GM13976 (cell line): ENCODE measurements around the gene CCDC142.
"Not testable (repeated sequence)": the region's sequence is repeated elsewhere in the genome, so short reads cannot be mapped to it uniquely, and the experiment has no call there.

ENCODE experiments used
- DNase-seq: peaks from one replicate; pipeline ENCODE4 v3.0.0; 2012; ENCODE audit warnings: low spot score
- in situ Hi-C: fragments of 300-500 bp; cut with MboI; formaldehyde crosslinking; loops from one replicate; pipeline ENCODE4 v1.12.0; 2022; ENCODE audit warnings: low sequenced_read_pairs, mixed read lengths, inconsistent platforms; ENCODE audit not compliant: unreplicated experiment
- TF ChIP-seq, protein P1 (sequence below): IDR thresholded peaks from 2 replicates; pipeline ENCODE4 v1.5.1; 2012; ENCODE audit warnings: borderline replicate concordance, mild to moderate bottlenecking; ENCODE audit not compliant: insufficient read depth; ENCODE audit errors: extremely low read depth, missing control alignments, control extremely low read depth

The CCDC142 gene

DNA sequence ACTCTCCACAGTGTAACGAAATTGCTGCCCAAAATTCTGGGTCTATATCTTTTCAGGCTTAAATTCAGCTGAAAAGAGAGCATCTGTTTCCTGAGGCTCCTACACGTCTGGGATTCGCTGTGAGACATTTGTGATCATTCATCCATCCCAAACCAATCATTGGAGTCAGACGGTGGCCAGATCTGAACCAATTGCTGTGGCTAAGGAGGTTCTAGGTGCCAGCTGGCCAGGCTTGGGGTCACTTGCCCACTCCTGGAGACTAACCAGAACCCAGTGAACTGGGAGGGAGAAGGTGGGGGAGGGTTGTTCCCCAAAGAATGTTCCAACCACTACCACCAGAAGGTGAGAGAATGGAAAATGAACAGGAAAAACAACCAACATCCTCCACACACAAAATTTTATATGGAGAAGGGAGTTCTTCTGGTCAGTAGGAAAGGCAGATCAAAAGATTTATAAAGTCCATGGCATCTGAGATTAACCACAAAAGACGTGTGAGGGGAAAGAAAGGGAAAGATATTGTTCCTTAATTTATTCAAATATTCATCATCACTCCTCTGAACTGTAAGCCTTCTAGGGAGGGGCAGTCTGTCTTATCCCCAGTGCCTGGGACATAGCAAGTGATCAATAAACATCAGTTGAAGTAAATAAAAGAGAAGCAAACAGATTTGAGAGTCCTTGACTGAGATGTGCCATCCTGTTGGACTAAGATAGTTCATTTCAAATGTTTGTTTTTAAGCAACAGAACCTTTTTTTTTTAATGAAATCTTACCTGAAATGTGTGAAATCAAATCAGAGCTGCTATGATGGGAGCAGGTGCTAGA is 38.1 kb downstream of the CCDC142 start:
- TF ChIP-seq, protein P1, sequence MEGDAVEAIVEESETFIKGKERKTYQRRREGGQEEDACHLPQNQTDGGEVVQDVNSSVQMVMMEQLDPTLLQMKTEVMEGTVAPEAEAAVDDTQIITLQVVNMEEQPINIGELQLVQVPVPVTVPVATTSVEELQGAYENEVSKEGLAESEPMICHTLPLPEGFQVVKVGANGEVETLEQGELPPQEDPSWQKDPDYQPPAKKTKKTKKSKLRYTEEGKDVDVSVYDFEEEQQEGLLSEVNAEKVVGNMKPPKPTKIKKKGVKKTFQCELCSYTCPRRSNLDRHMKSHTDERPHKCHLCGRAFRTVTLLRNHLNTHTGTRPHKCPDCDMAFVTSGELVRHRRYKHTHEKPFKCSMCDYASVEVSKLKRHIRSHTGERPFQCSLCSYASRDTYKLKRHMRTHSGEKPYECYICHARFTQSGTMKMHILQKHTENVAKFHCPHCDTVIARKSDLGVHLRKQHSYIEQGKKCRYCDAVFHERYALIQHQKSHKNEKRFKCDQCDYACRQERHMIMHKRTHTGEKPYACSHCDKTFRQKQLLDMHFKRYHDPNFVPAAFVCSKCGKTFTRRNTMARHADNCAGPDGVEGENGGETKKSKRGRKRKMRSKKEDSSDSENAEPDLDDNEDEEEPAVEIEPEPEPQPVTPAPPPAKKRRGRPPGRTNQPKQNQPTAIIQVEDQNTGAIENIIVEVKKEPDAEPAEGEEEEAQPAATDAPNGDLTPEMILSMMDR: no peak
- no peak for DNase-seq

DNA sequence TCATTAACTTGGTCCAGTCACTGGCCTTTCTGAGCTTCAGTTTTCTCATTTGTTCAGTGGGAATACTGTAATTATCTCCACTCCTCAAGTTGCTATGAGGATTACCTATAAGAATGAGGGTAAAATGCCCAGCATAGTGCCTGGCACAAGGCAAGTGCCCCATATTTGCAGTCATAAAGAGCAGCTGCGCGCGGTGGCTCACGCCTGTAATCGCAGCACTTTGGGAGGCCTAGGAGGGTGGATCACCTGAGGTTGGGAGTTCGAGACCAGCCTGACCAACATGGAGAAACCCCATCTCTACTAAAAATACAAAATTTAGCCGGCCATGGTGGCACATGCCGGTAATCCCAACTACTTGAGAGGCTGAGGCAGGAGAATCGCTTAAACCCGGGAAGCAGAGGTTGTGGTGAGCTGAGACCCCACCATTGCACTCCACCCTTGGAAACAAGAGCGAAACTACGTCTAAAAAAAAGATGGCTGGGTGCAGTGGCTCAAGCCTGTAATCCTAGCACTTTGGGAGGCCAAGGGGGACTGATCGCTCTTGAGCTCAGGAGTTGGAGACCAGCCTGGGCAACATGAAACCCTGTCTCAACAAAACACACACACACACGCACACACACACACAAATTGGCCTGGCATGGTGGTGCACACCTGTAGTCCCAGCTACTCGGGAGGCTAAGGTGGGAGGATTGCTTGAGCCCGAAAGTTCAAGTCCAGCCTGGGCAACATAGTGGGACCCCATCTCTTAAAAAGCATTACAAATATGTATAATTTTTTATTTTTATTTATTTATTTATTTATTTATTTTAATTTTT is 40.1 kb downstream of the CCDC142 start:
- in situ Hi-C loops, DNase-seq: not testable (repeated sequence)

More for the DNA sequence above, 38.1 kb downstream of the CCDC142 start:
- in situ Hi-C loops: no loop called here

DNA sequence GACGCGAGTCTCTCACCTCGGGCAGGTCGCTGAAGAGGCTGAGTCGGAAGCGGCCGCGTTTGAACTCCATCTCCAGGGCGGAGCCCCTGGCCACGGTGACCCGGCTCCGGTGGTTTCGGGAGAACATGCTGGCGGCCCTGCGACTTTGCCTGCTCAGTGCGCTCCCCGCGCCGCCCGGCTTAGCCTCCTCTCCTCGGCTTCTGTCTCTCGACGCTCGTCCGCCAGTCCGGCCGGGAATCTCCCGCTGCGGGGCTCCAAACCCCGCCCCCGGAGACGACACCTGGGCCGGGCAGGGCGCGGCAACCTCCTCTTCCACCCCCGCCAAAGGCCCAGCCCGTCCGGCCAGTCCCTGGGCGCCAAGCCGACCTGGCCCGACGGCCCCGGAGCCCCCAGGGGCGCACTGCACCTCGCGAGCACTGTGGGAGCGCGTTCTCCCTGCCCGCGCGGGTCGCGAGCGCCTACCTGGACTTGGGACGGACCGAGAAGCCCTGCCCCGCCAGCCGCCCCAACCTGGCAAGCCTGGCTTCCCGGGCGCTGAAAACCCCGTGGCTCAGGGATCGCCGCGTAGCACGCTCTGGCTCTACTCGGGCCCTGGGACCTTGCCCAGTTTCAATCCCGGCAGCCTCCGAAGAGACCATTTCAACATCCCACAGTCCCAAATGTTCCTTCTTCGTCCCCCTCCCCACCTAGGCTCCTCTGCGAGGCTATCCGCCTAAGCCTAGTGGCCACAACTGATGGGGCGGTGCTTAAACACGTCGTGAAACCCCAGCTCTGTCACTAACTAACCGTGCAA is 40.9 kb downstream of the CCDC142 start, which contains the start of gene RTKN:
TSS of gene RTKN (minus strand) at position 248 of the 793 bp plus-strand sequence. CDS start at position 127, 121 bp downstream.
- in situ Hi-C loops: no loop called here
- DNase-seq: peak; percentile 68
- TF ChIP-seq, protein P1: no peak

DNA sequence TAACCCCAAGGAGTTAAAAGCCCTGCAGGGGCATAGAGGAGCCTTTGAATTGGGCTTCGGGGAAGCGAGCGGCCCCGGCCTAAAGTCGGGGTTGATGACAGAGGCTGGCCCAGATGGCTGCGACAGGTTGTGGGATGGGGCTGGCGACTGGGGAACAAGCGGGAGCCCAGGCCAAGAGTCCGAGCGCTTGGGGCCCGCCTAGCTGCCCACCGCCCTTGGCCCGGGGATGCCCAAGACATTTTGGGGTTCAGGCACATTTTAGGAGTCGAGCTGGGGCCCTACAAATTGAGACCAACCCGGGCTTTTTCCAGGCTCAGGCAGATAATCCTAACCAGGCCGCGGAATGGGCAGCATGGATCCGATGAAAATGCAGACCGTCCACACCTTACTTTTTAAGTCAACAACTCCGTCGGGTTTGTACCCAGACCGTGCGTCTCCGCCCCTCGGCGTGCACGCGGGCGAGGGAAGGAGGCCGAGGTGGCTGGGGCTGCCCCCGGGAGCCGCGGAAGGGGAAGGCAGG is 41.6 kb downstream of the CCDC142 start:
- TF ChIP-seq, protein P1: no peak
- DNase-seq: no peak
- in situ Hi-C loops: no loop called here

DNA sequence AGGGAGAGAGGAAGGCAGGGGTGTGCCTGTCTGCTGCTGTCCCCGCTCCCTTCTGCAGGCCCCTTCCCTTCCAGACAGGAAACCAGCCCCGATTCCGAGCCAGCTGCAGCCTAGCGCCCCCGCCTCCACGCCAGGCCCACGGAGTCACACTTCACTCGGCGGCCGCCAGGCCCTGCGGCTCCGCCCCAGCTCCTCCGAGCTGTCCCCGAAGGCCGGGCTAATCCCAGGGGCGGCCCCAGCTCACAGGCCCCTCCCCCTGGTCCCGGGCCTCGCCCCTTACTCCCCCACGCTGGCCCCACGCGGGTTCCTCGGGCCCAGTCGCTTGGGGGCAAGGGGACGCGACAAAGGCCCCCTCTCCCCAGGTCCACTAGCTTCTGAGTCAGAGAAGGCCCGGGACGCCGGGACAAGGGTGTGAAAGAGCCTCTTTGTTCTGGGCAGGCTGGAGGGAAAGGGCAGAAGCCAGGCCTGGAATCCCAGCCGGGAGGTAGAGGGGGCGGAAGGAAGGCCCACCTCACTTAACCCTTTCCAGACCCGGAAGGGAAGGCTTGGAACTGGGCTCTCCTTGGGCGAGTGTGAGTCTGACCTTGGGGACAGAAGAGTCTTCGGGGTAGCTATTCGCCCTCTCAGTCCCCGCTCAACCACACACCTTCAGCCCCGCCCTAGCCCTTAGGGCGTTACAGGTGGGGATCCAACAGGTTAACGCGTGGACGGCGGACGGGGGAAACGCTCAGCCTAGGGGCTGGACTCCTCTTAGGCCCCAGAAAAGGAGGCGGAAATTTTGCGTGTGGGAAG is 42.2 kb downstream of the CCDC142 start:
- peak; percentile 97 for DNase-seq
- in situ Hi-C loops: no loop called here
- TF ChIP-seq, protein P1: peak; percentile 11

DNA sequence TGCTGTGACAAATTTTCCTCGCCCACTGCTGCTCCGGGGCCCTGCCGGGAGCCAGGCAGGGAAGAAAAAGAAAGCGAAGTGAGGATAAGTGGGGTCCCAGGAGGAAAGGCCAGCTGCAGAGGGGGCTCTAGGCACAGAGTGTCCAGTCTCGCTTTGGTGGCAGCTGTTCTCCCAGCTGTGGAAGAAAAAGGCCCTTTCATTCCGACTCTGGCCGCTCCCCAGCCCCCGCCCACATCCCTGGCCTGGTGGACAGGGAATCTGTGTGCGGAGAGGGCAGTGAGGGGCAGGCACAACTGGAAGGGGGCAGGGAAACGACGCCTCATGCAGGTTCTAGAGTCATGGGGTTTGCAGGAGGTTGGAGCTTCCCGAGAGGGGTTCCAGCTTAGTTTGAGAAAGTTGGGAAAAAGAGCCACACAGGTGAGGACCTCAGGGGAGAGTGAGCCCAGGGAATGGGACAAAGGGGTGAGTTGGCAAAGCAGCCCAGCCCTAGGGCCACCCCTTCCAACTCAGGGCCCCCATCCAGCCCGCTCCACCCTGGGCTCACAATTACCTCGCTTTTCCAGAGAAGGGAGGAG is 42.9 kb downstream of the CCDC142 start:
- TF ChIP-seq, protein P1: no peak

More for the DNA sequence above, 42.9 kb downstream of the CCDC142 start:
- DNase-seq: no peak
- in situ Hi-C loops: no loop called here
